Ovary (tissue), 3 donors: ENCODE measurements around the gene CENPC.

Experiments
- CTCF ChIP-seq, 3 donors: fragments of 450-650 bp in 2 of 3; fragments of 200-600 bp in 1 of 3; IDR thresholded peaks; one replicate each; pipeline versions ENCODE4 v1.5.1 to v1.8.0; 2016 to 2022; ENCODE audit warnings: antibody characterized with exemption in 3 of 3, mild to moderate bottlenecking in 1 of 3
- EP300 ChIP-seq: sonication (generic); formaldehyde crosslinking; IDR thresholded peaks from one replicate; pipeline ENCODE4 v1.6.1; 2017; ENCODE audit warnings: antibody characterized with exemption
- donor health status: DM: no; HTN: no; CAD: no.

GRCh38 chr4:67581208-67581857, 36.0 kb upstream of the CENPC start:
- no peak for TF ChIP-seq CTCF (IDR thresholded peaks at IDR 0.05)
- TF ChIP-seq EP300 = no peak
